Spleen (tissue), 11 donors: ENCODE data around the gene KCNMB2. TPM values are rescaled to one million over a fixed set of nuclear protein-coding genes. Genes with fewer than 3 reads are reported as not detected.
"Not testable (repeated sequence)": the region's sequence is repeated elsewhere in the genome, so short reads cannot be mapped to it uniquely, and the experiment has no call there.

Experiments
- DNase-seq: peaks from one replicate; pipeline ENCODE4 v3.0.0-alpha.2; 2020
- H3K27ac ChIP-seq, 8 donors: fragments of 200-600 bp; sonication (generic) in 7 of 8; 1 replicate in 4 of 8; 2 replicates in 4 of 8; pipeline versions ENCODE4 v1.5.0 to v1.8.0; 2016 to 2021; ENCODE audit warnings: inconsistent platforms in 4 of 8, mild to moderate bottlenecking in 4 of 8, moderate library complexity in 1 of 8
- H3K27me3 ChIP-seq, 7 donors: fragments of 200-600 bp; sonication (generic) in 6 of 7; replicated peaks in 1 of 7; 1 replicate in 4 of 7; 2 replicates in 3 of 7; pipeline versions ENCODE4 v1.5.0 to v1.8.0; 2016 to 2021; ENCODE audit warnings: inconsistent platforms in 3 of 7, mild to moderate bottlenecking in 1 of 7
- H3K36me3 ChIP-seq, 6 donors: fragments of 200-600 bp; sonication (generic) in 5 of 6; 1 replicate in 4 of 6; 2 replicates in 2 of 6; pipeline versions ENCODE4 v1.5.0 to v1.8.0; 2016 to 2021; ENCODE audit warnings: inconsistent platforms in 2 of 6
- H3K4me1 ChIP-seq, 6 donors: fragments of 200-600 bp; sonication (generic) in 5 of 6; 1 replicate in 3 of 6; 2 replicates in 3 of 6; pipeline versions ENCODE4 v1.5.0 to v1.8.0; 2016 to 2021; ENCODE audit warnings: inconsistent platforms in 3 of 6
- H3K4me3 ChIP-seq, 8 donors: fragments of 200-600 bp; sonication (generic) in 7 of 8; 1 replicate in 4 of 8; 2 replicates in 4 of 8; pipeline versions ENCODE4 v1.5.0 to v1.8.0; 2016 to 2021; ENCODE audit warnings: inconsistent platforms in 4 of 8, mild to moderate bottlenecking in 4 of 8, moderate library complexity in 2 of 8
- H3K9me3 ChIP-seq, 8 donors: fragments of 200-600 bp; sonication (generic) in 7 of 8; 1 replicate in 4 of 8; 2 replicates in 4 of 8; pipeline versions ENCODE4 v1.5.0 to v1.8.0; 2016 to 2021; ENCODE audit warnings: inconsistent platforms in 4 of 8
- POLR2A ChIP-seq, 3 donors: fragments of 450-650 bp; IDR thresholded peaks; one replicate each; pipeline ENCODE4 v1.5.1; 2017; ENCODE audit warnings: antibody characterized with exemption in 3 of 3, mild to moderate bottlenecking in 1 of 3
- POLR2AphosphoS5 ChIP-seq, 3 donors: sonication (generic); formaldehyde crosslinking; IDR thresholded peaks; one replicate each; pipeline ENCODE4 v1.5.1; 2017; ENCODE audit warnings: antibody characterized with exemption in 3 of 3
- WGBS, 5 donors: extraction: QIAGEN DNeasy Blood & Tissue Kit in 3 of 5; methylation state at CpG; one replicate each; pipeline versions ENCODE4 v1.1.5 to v1.1.7; 2013 to 2018; 5-methylcytosine and 5-hydroxymethylcytosine counted together
- intact Hi-C: fragments of 100-400 bp; cut with DNase I; formaldehyde crosslinking; loops from one replicate; pipeline ENCODE4 v1.15.0; 2023; ENCODE audit warnings: low total_unique reads
- polyA plus RNA-seq, 3 donors: library from polyadenylated mRNA; stranded (reverse); fragments of 200-250 nt; gene quantifications; one replicate each; pipeline ENCODE4 v1.2.1, GENCODE V29; 2013
- total RNA-seq, 7 donors: library from RNA; depleted of rRNA in 3 of 7; stranded (reverse); fragments of >200 nt in 3 of 7; fragmentation: NEBNext Ultra II Directional in 4 of 7; extraction: Animal tissue kit (Norgen Biotek cat#: 25700) in 4 of 7; gene quantifications; one replicate each; pipeline versions ENCODE4 v1.1.0 to v1.2.1, GENCODE V29; 2016 to 2021
- TF ChIP-seq, protein P1 (sequence below), 11 experiments: fragments of 200-600 bp in 7 of 11; fragments of 450-650 bp in 4 of 11; sonication (generic) in 4 of 11; IDR thresholded peaks in 8 of 11; conservative IDR thresholded peaks in 3 of 11; 1 replicate in 7 of 11; 2 replicates in 4 of 11; pipeline versions ENCODE4 v1.4.0 to v1.8.0; 2016 to 2021; ENCODE audit warnings: antibody characterized with exemption in 11 of 11, inconsistent platforms in 4 of 11, mild to moderate bottlenecking in 1 of 11
- donor health status: healthy with polysubstance abuse.
- donor health status: DM: no; HTN: no; CAD: no; lungs with moderate emphysema.
- donor health status: DM: no; HTN: no; CAD: no.
- donor health status: Bipolar disorder and iron deficiency.
- donor health status: healthy.
- donor health status: DM: no; HTN: no; CAD: no.
- donor health status: DM: yes; HTN: yes; CAD: no.

Gene KCNMB2
- total and polyA plus RNA-seq, 10 donors, result 0.03 to 0.70 (median 0.66) TPM; not detected in 5

DNA sequence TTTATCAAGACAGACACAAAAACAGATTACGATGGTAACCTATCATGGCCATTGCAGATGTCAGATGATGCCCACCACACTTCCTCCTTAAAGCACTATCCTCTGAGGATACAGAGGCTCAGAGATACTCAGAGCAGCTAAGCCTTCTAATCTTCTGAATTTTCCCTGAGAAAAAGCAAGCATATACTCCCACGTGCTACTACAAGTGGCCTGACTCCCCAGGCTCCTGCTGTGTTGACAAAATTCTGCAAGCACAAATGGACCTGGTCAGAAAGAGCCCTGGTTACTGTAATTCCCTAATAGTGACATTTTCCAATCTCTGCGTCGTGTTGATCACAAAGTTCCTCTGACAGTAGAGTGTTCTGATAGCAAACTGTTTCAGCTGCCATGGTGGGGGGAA is 207.1 kb downstream of the KCNMB2 start:
- no peaks in the 10 kb centered on the region for H3K36me3 ChIP-seq
- 68 to 82% (median 70%) methylated on average over 4 of the region's 4 CpGs for WGBS, 5 donors
- TF ChIP-seq POLR2AphosphoS5 (IDR thresholded peaks at IDR 0.05) (no peak), POLR2A (IDR thresholded peaks at IDR 0.05) (no peak)
- TF ChIP-seq, protein P1, sequence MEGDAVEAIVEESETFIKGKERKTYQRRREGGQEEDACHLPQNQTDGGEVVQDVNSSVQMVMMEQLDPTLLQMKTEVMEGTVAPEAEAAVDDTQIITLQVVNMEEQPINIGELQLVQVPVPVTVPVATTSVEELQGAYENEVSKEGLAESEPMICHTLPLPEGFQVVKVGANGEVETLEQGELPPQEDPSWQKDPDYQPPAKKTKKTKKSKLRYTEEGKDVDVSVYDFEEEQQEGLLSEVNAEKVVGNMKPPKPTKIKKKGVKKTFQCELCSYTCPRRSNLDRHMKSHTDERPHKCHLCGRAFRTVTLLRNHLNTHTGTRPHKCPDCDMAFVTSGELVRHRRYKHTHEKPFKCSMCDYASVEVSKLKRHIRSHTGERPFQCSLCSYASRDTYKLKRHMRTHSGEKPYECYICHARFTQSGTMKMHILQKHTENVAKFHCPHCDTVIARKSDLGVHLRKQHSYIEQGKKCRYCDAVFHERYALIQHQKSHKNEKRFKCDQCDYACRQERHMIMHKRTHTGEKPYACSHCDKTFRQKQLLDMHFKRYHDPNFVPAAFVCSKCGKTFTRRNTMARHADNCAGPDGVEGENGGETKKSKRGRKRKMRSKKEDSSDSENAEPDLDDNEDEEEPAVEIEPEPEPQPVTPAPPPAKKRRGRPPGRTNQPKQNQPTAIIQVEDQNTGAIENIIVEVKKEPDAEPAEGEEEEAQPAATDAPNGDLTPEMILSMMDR (IDR thresholded peaks at IDR 0.05 in 8 of 11, conservative IDR thresholded peaks at IDR 0.05 in 3 of 11), result no peak
- H3K9me3 ChIP-seq, result peaks cover 0 to 31% (median 9%) of the 10 kb centered on the region in 8 donors
- no peak overlapping the region for H3K27ac ChIP-seq
- intact Hi-C loops, result no loop called here
- no peaks in the 10 kb centered on the region for H3K4me1 ChIP-seq
- H3K4me3 ChIP-seq, result no peak overlapping the region
- DNase-seq, result no peak
- no peaks in the 10 kb centered on the region for H3K27me3 ChIP-seq

DNA sequence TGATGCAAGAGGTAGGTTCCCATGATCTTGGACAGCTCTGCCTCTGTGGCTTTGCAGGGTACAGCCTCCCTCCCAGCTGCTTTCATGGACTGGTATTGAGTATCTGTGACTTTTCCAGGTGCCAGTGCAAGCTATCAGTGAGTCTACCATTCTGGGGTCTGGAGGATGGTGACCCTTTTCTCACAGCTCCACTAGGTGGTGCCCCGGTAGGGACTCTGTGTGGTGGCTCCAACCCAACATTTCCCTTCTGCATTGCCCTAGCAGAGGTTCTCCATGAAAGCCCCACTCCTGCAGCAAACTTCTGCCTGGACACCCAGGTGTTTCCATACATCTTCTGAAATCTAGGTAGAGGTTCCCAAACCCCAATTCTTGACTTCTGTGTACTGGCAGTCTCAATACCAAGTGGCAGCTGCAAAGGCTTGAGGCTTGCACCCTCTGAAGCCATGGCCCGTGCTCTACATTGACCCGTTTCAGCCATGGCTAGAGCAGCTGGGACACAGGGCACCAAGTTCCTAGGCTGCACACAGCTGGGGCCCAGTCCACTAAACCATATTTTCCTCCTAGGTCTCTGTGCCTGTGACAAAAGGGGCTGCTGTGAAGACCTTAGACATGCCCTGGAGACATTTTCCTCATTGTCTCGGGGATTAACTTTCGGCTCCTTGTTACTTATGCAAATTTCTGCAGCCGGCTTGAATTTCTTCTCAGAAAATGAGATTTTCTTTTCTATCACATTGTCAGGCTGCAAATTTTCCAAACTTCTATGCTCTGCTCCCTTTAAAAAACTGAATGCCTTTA is 209.8 kb downstream of the KCNMB2 start:
- intact Hi-C loops, H3K4me1 ChIP-seq, H3K4me3 ChIP-seq, H3K36me3 ChIP-seq, H3K27ac ChIP-seq, DNase-seq, H3K27me3 ChIP-seq: not testable (repeated sequence)
- H3K9me3 ChIP-seq, result peaks cover 0 to 31% (median 9%) of the 10 kb centered on the region in 8 donors
- 60 to 95% (median 77%) methylated on average over 6 of the region's 6 CpGs for WGBS, 5 donors

DNA sequence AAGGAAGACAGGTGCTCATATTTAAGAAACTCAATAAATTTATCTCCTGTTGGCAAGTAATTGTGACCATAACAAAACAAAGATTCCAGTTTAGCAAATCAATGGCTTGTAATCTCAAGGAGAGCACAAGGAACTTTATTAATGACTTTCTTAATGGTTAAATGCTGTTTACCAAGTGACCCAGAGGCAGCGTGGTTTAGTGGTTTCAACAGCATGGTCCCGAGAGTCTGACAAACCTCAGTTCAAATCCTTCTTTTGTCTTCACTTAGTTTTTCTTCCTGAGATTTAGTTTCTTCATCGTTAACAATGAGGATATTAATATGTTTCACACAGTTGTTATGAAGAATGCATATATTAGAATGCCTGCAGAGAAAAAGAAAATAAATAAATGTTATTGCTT is 212.6 kb downstream of the KCNMB2 start:
- DNase-seq, result no peak
- no peak overlapping the region for H3K27ac ChIP-seq
- H3K4me3 ChIP-seq, result no peak overlapping the region
- no peaks in the 10 kb centered on the region for H3K27me3 ChIP-seq
- WGBS, 5 donors, result 70 to 80% (median 75%) methylated on average over 3 of the region's 3 CpGs
- peaks cover 0 to 31% (median 9%) of the 10 kb centered on the region in 8 donors for H3K9me3 ChIP-seq
- no peaks in the 10 kb centered on the region for H3K4me1 ChIP-seq
- no peak for TF ChIP-seq POLR2A (IDR thresholded peaks at IDR 0.05)
- no peak for TF ChIP-seq POLR2AphosphoS5 (IDR thresholded peaks at IDR 0.05)
- TF ChIP-seq, protein P1 (IDR thresholded peaks at IDR 0.05 in 8 of 11, conservative IDR thresholded peaks at IDR 0.05 in 3 of 11), result no peak
- intact Hi-C loops, result no loop called here
- no peaks in the 10 kb centered on the region for H3K36me3 ChIP-seq

DNA sequence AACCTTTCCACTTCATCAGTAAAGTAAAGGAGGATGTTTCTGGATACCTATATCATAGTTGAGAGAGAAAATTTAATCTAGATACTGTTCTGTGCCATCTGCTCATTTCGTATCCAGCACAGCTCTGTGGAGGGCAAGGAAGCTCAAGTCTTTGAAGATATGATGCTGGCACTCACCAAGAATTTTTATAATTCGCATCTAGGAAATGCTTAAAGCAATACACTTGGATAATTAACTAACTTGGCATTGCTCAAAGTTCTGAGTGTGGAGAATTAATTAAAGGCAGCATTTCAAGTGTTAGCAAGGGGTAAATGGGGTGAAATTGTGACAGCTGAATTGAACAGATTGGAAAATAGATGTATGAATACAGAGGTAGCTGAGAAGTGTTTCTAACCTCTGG is 213.2 kb downstream of the KCNMB2 start:
- Histone ChIP-seq H3K27ac (no peak overlapping the region), H3K9me3 (peaks cover 0 to 28% (median 9%) of the 10 kb centered on the region in 8 donors), H3K4me3 (no peak overlapping the region), H3K27me3 (no peaks in the 10 kb centered on the region), H3K36me3 (no peaks in the 10 kb centered on the region), H3K4me1 (no peaks in the 10 kb centered on the region)
- intact Hi-C loops, result no loop called here
- WGBS, 5 donors, result 72 to 84% (median 78%) methylated on average over 2 of the region's 2 CpGs
- TF ChIP-seq, protein P1 (IDR thresholded peaks at IDR 0.05 in 8 of 11, conservative IDR thresholded peaks at IDR 0.05 in 3 of 11), result no peak
- TF ChIP-seq POLR2A (IDR thresholded peaks at IDR 0.05) (no peak), POLR2AphosphoS5 (IDR thresholded peaks at IDR 0.05) (no peak)
- no peak for DNase-seq
